Measurements from ENCODE around the gene DSCAM.

Gene DSCAM

DNA sequence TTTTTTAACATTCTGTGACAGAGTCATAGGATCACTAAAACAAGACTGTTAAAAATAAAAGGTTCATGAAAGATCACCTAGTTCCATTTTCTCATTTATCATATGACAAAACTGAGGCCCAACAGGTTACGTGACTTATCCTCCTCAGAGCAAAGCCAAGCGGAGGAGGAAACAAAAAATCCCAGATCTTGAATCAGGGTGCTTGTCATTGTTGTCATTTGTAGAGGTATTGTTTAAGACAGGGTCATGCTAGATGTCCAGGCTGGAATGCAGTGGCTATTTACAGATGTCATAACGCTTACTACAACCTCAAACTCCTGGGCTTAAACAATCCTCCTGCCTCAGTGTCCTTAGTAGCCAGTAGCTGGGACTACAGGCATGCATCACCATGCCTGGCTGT lies 293.2 kb downstream of the DSCAM start:
- no peak for DNase-seq (ENCODE audit: low read depth)

DNA sequence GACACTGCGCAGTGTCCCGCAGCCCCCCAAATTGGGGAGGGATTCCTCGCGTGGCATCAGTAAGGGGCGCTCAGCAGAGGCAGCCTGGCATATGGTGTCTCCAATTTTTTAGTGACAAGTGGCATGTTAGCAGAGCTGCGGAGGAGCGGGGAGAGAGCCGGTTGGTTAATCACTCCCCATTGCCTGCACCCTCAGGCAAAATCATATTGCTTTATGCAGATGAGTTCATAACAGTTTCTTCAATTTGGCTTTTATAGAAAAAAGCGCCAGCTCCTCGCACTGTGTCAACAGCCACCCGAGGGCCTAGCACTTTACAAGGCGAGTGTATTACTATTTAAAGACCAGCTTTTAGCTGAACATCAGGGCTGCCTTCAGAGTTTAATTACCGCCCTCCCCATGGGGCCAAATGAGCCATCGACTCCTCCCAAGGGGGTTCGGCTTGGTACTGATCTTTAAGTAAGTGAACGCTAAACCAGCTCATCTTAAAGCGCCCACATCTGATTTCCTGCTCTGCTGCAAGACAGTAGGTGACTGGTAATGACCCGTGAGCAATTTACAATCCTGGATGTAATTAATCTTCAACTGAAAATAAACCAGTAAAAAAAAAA lies 298.9 kb downstream of the DSCAM start:
- no peak for DNase-seq (ENCODE audit: low read depth)

DNA sequence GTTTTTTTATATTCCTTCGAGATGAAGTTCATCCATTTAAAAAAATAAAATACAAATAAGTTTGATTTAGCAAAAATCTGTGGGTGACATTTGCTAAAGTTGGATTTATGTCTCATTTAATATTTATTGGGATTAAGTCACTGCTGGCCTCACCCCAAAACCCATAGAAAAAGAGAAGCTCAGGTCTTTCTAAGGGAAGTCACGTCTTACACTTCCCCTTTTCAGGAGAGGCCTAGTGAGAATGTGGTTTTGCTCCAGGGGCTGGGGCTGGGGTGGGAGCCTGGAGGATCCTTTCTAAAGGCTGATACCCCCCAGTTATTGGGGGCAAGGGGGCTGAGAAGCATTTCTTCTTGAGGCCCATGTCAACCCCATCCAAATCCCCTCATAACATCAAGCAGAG lies 300.3 kb downstream of the DSCAM start:
- DNase-seq (ENCODE audit: low read depth) = no peak

DNA sequence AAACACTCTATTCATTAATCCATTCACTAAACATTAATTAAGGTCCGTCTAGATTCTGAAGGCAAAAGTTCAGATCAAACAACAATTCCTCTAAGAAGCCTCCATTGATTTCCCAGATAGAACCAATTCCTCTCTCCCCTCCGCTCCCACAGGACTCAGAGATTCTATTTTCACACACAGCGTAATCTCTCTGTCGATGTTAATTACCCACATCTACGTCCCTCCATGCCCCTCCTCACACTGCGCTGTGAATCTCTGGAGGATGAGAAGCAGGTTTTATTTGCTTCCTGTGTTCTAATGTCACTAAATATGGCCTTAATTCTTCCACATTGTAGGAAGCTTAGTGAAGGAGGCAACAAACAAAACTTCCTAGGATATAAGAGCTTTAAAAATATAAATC lies 306.7 kb downstream of the DSCAM start:
- DNase-seq (ENCODE audit: low read depth) = no peak

DNA sequence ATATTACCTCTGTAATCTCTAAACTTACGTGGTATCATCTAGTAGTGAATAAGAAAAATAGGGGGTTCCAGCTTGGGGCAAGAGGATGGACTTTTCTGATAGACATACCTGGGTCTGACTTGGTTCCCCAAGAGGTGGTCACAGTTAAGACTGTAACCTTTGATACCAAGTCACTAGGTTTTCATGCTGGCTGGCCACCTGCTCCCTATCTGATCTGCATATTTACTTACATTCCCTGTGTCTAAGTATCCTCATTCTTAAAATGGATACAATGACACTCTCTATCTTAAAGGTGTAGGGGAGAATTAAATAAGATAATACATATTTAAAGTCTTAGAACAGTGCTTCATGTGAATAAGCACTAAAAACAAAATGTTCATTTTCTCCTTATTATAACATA lies 312.1 kb downstream of the DSCAM start:
- DNase-seq (ENCODE audit: low read depth) = no peak

DNA sequence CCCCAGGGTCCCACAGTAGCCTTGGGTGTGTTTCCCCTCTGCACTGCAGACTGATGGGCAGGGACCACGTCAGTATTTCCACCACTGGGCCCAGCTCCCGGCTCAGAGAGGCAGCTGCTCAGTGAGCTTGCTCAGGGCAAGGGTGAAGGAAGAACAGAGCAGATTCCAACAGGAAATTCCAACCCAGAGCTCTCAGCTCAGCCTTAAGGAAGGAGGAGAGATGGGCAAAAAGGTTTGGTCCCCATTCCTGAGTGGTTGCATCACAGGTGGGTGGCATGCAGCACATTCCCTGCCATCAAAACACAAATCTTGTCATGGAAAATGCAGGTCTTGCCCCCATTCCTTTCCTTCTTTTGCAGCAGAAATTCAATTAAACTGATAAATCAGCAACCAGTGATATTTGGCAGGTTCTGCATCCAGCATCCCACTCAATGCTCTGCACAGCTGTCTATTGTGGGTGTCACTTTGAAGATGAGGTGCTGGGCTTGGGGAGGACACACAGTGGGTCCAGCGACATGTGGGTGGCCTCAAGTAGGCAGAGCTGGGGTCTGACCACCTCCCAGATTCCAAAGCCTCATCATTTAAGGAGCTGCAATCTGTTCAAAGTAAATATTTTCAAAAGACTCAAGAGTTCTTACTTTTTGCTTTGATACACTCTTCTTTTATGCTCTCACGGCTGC lies 315.4 kb downstream of the DSCAM start:
- DNase-seq (ENCODE audit: low read depth) = peak; percentile 69

DNA sequence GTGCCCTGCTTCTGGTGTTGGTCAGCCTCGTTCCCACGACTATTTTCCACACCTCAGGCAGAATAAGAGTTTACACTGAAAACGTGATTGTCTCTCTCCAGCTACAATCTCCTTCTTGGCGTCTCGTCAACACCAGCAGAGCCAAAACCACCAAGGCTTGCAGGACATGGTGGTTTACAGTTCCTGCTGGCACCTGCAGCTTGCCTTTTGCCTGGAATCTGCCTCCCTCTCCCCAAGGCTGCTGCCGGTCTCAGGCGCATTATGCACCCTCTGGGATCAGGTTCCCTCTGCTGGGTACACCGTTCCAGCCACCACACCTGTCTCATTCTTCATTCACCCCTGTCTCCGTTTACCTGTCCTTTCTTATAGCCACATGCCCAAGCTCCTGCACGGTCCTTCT lies 315.9 kb downstream of the DSCAM start:
- DNase-seq (ENCODE audit: low read depth) = no peak

DNA sequence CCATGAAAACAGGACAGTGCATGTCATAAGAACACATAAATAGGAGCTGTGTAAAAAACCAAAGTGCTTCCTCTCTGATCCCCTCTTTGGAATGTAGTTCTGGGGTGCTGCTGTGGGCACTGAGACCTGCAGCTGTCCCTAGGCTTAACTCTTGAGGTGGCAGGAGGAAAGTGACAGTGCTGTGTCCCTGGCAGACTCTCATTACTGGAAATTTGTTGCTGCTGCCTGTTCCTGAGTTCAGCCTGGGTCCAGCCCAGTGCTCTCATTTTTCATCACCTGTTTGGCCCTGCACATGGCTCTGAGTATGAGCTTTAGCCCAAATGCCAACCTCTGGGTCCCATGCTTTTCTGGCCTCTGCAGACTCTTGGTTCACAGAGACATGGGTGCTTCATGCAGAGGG lies 329.3 kb downstream of the DSCAM start:
- DNase-seq (ENCODE audit: low read depth) = no peak

DNA sequence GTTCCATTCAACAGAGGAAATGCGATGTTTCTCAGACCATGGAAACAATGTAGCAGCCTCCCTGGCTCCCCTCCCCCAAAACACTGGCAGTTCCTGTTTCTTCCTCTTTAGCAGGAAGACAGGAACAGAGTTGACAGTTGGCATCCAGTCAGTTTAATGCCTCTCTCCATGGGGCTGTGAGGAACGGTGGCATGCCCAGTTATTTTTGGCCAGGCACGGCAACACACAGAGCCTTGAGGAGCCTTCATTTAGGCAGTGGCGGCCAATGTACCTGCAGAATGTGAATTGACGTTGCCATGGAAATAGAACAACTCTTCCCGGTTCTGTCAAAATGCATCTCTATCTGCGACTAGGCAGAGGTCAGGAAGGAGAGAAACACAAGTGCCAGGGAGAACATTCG lies 330.6 kb downstream of the DSCAM start:
- DNase-seq (ENCODE audit: low read depth) = peak; percentile 2

DNA sequence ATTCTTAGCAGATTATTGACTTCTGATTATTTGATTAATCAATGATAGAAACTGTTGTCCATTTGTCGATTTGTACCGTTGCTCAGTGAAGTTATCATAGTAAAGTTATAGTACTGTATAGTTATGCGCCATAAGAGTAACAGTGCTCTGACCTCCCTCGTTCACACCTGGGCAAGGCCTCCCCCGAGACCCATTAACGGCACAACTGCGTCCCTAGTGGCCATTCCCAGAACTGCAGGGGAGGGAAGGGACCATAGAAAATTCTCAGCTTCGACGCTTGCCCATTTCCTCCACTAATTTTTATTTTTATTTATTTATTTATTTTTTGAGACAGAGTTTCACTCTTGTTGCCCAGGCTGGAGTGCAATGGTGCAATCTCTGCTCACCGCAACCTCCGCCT lies 334.4 kb downstream of the DSCAM start:
- DNase-seq (ENCODE audit: low read depth) = no peak

DNA sequence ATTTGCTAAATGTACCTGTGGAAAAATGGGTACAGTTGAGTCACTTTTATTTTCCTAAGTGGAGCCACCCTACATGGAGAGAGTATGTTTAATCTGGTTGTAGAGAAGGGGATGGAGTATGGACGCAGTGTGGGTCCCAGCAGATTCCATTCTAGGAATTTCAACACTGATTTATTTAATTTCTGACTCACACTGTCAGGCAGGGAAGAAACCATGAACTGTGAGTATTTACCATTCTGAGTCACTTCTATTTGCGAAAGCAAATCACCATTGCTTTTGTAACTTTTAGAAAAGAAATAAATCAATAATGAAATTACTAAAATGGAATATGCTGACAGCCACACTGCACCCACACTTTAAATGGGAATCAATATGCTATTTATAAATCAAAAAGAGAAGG lies 339.0 kb downstream of the DSCAM start:
- DNase-seq (ENCODE audit: low read depth) = peak; percentile 78

DNA sequence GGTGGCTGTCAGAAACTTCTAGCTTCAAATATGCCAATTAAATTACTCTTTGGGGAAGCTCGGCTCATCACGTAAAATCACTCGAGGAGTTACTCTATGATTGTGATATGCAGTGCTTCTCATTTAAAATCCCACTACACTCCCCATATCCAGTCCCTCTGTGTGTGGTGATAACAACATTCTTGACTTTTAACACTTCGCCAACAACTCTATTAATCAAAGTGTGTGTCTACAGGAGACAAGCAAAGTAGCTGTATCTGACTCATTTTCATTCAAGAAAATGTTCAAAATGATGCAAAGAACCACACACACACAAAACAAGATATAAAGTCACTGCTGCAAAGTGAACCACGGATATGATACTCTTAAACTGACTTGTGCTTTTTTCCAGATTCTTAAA lies 341.3 kb downstream of the DSCAM start:
- DNase-seq (ENCODE audit: low read depth) = peak; percentile 16

DNA sequence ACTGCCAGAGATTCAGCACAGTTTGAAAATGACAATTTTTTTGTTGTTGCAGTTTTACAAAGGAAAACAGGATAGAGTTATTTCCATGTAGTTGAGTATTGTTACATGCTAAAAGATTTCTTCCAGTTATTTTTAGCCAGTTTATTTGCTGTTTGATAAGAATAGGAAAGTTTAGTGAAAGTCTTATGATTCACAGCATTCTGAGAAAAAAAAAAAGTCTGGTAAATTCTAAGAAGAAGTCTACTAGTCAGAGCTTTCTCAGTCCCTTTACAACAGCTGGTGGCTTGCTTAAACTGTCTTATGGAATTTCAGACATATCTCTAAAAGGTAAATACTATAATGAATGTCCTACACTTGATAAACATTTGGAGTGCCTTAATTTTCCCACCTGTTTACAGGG lies 341.7 kb downstream of the DSCAM start:
- peak; percentile 15 for DNase-seq (ENCODE audit: low read depth)

DNA sequence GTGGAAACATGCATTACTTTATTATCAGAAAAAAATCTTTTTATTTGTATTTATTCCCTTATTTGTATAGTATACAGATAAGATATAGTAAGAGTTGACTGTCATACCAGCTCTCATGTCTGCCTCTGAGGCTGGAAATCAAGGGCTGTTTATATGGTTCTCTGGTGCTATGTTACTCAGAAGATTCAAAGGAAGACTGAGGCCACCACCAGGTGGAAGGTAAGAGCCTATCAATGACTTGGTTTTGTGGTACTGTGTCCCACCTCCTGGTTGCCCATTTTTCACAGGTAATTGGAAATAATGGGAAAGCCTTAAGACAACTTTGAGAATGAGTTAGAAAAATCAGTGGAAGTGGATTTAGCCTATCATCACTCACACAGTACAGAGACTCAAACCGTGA lies 342.1 kb downstream of the DSCAM start:
- DNase-seq (ENCODE audit: low read depth) = no peak

DNA sequence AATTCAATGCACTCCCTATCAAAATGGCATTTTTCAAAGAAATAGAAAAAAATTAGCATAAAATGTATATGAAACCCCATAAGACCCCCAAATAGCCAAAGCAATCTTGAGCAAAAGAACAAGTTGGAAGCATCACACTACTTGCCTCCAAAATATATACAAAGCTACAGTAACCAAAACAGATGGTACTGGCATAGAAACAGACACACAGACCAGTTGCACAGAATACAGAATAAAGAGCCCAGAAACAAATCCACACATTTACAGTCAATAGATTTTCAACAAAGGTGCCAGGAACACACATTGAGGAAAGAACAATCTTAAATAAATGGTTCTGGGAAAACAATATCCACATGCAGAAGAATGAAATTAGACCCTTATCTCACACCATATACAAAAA lies 350.8 kb downstream of the DSCAM start:
- no peak for DNase-seq (ENCODE audit: low read depth)

DNA sequence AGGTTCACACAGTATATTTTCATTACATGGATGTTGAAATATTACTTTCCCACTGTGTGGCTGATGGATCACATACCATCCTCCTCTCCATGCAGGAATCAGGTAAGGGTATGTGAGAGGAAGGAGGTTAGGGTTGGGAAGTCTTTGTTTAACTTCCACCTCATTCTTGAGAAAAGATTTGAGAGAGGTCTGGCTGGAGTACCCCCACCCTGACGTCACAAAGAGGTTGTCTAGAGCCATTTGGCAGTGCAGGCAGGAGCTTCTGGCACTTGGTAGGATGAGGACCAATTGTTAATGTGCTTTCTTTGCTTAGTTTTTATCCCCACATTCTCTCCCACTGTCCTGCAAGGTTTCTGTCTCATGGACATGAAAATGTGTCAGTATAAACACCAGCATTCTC lies 356.6 kb downstream of the DSCAM start:
- DNase-seq (ENCODE audit: low read depth) = no peak

DNA sequence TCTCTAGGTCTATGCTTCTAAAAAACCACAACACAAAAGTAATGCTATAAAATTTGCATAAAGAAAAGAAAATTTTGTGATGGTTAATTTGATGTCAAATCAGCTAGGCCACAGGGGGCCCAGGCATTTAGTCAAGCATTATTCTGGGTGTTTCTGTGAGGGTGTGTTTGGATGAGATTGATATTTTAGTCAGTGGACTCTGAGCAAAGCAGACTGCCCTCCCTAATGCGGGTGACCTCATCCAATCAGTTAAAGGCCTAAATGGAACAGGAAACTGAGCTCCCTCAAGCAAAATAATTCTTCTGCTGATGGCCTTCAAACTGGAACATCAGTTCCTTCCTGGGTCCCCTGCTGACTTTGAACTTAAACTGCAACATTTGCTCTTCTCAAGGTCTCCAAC lies 358.0 kb downstream of the DSCAM start:
- no peak for DNase-seq (ENCODE audit: low read depth)

DNA sequence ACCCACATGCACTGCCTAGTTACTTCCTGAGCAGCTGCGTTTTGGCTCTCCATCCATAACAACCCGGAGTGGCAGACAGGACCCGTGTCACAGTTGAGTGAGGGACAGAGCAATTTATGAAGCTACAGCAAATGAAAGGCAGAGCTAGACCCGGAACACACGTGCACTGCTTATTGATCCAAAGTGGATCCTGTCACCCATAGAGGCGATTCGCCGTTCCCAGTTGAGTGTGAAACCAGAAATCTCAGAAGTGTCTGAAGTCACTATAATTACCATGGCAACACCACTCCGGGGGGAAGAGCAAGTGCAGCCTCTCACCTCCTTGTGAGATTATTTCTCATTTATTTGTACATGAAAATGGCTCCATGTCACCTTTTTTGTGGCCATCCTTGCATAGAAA lies 365.2 kb downstream of the DSCAM start:
- DNase-seq (ENCODE audit: low read depth) = no peak

DNA sequence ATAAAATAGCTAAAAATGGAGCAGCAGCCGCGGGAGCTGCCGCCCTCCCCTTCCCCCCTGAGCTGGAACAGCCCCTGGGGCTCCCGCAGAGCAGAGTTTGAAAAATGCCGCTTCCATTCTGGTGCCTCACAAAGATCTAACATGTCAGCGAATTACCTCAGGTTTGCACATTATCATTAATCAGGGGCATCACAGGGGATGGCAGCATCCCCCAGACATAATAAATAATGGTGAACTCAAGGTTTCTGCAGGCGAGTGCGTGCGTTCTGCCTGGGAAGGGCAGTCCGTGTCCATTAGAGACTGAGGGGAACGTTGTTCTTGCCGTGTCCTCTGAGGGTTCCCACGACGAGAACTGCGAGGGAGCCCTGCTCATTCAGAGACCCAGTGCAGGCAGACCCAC lies 372.4 kb downstream of the DSCAM start:
- DNase-seq (ENCODE audit: low read depth) = no peak

DNA sequence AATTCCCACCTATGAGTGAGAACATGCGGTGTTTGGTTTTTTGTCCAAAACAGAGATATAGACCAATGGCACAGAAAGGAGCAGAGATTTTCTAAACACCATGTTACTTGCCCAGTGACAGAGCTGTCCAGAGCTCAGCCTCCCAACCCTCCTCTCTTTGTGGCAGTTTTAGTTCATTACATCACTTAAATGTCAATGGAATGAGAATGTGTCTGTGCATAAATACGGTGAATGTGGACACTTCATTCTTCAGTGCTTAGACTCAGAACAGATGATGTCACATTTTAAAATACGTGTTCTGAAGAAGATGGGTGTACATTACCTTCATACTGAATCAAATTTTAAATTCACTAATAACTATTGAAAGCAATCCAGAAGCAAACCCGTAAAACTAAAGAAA lies 374.9 kb downstream of the DSCAM start:
- DNase-seq (ENCODE audit: low read depth) = peak; percentile 53

DNA sequence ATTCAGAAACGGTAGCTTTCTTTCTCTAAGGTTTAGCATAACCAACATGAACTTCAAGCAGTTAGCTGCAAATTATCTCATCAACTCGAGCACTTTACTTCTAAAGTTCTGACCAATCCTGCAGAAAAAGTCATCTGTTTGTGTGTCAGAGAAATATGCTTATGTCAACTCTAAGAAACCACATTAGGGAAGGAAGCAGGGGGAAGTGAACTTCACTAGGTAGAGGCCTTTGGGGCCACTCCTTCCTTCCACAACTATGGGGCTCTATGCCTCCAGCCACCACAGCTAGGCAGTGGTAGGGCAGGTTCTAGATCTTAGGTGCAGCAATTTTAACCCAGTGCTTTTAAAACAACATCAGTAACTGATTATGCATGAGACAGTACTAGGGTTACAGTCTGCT lies 375.9 kb downstream of the DSCAM start:
- DNase-seq (ENCODE audit: low read depth) = peak; percentile 9

DNA sequence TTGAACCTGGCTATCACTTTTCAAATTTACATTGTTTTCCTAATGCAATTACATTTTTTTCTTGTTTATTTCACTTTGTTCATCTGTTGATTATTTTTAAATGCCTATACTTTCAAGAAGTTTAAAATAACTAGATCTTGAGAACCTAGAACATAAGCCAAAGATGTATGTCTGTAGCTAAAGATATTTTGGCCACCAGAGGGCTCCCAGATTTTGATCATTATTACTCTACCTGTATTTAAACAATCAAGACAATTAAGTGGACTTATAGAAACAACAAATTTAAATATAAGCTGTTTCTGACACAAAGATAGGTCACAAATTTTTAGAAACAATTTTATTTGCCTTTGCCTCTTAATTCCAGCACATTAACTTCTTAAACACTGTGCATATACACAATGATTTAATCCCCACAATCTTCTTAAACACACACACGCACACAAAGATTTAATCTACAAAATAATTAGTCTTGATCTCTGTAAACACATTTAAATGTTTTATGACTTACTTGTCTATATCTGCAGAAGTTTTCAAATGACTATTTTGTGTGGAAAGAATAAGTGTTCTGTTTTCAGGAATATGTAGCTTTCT lies 380.0 kb downstream of the DSCAM start:
- DNase-seq (ENCODE audit: low read depth) = peak; percentile 29

DNA sequence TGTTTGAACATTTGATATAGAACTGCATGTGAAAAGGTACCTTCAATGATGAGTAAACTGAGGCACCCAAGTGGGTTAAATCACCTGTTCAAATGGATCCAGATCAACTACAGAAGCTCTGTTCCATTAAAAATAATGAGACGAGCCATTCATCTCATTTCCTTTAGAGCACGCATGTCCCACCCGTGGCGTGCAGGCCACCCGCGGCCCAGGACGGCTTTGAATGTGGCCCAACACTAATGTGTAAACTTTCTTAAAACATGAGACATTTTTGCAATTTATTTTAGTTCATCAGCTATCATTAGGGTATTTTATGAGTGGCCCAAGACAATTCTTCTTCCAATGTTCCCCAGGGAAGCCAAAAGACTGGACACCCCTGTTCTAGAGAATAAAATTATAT lies 381.6 kb downstream of the DSCAM start:
- DNase-seq (ENCODE audit: low read depth) = no peak

DNA sequence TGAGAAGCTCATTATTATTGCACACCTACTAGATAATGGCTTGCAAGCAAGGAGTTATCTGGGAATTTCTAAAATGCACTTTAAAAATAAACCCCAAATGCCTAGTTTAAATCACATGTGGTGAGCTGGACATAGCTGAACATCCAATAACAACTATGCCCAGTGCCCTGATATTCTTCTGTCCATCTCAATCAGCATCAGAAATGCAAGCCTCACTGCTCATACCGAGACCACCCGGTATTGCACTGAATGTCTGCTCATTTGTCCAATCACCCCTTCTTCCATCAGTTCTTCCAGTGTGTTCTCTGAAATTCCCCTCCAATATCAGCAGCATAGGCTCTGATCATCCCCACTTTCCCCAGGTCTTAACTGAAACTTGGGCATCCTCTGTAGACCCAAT lies 383.8 kb downstream of the DSCAM start:
- no peak for DNase-seq (ENCODE audit: low read depth)
